Renal cortical epithelial cell (primary cell): ENCODE results near the gene KLC3. TPM values are rescaled to one million over a fixed set of nuclear protein-coding genes. Genes with fewer than 3 reads are reported as not detected.
"Not testable (repeated sequence)": the region's sequence is repeated elsewhere in the genome, so short reads cannot be mapped to it uniquely, and the experiment has no call there.

Experiments used
- DNase-seq: peaks from one replicate; pipeline ENCODE4 v3.0.0-alpha.2; 2011; ENCODE audit warnings: low read depth
- total RNA-seq: library from RNA; depleted of rRNA; stranded (reverse); fragments of >200 nt; gene quantifications from 2 replicates; pipeline ENCODE4 v1.2.3, GENCODE V29; 2014

The KLC3 gene
- 1.3 and 13.2 TPM in 2 replicates for total RNA-seq

GRCh38 chr19:45340232-45340898, at the start of gene KLC3:
Gene KLC3, plus strand, starts transcription at chr19:45340750. Its CDS starts 4,792 bp downstream, at chr19:45345542.
- no peak for DNase-seq

GRCh38 chr19:45291834-45292233, 48.7 kb upstream of the KLC3 start:
- no peak for DNase-seq

GRCh38 chr19:45293682-45294081, 46.9 kb upstream of the KLC3 start:
- DNase-seq: no peak

DNA sequence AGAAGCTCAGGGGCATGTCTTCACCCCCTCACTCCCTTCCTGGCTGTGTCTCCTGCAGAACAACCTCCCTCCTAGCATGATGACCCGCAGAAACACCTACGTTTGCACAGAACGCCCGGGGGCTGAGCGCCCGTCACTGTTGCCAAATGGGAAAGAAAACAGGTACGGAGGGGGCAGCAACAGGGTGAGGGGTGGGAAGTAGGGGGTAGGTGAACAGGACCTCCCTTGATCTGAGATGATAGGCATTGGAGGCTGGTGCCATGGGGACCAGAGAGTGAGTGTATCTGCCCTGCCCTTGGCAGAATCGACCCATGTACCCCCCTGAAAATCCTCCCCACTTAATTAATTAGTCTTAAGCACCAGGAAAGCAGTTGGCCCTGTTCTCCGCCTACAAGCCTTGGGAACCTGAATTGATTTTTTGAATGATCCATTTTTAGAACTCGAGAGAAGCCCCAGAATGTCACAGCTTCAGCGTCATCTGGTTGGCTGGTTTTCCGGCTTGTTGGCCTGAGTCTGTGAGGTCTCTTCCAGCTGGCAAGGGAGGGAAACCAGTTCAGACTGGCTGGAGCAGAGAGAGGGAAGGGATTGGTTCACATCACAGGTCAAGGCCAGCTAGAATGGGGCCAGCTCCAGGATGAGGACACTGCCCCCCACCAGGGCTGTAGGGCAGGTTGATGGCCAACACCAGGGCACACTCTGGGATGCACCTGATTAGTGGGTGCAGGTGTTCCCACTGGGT, 46.1 kb upstream of the KLC3 start:
- no peak for DNase-seq

- no peak for DNase-seq
Observed at GRCh38 chr19:45295873-45296272, 44.7 kb upstream of the KLC3 start.

- DNase-seq: no peak
Observed at GRCh38 chr19:45296355-45296754, 44.2 kb upstream of the KLC3 start.

DNA sequence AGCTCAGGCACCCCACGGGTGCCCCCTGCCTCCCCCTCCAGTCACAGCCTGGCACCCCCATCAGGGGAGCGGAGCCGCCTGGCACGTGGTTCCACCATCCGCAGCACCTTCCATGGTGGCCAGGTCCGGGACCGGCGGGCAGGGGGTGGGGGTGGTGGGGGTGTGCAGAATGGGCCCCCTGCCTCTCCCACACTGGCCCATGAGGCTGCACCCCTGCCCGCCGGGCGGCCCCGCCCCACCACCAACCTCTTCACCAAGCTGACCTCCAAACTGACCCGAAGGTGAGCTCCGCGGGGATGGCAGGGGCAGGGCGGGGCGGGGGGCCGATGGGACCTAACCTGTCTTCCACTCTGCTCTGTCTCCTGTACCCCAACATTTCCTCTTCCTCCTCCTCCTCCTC, 42.9 kb upstream of the KLC3 start:
- no peak for DNase-seq

DNA sequence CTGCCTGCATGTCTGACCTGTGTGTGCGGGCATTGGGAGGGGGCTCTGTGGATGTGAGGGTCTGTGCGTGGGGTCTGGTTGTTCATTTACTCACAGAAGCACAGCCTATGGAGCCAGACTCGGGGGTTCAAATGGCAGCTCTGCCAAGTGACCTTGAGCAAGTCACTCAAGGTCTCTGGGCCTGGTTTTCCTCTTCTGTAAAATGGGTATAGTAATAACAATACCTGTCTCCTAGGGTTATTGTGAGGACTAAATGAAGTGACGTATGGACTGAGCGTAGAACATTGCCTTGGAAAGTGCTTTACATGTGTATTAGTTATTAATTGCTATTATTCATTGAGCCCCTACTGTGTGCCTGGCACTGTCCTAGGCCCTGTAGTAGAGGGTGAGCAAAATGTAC, 42.3 kb upstream of the KLC3 start:
- no peak for DNase-seq

- no peak for DNase-seq
Observed at GRCh38 chr19:45299719-45300118, 40.8 kb upstream of the KLC3 start.

- no peak for DNase-seq
Observed at GRCh38 chr19:45302416-45302815, 38.1 kb upstream of the KLC3 start.

DNA sequence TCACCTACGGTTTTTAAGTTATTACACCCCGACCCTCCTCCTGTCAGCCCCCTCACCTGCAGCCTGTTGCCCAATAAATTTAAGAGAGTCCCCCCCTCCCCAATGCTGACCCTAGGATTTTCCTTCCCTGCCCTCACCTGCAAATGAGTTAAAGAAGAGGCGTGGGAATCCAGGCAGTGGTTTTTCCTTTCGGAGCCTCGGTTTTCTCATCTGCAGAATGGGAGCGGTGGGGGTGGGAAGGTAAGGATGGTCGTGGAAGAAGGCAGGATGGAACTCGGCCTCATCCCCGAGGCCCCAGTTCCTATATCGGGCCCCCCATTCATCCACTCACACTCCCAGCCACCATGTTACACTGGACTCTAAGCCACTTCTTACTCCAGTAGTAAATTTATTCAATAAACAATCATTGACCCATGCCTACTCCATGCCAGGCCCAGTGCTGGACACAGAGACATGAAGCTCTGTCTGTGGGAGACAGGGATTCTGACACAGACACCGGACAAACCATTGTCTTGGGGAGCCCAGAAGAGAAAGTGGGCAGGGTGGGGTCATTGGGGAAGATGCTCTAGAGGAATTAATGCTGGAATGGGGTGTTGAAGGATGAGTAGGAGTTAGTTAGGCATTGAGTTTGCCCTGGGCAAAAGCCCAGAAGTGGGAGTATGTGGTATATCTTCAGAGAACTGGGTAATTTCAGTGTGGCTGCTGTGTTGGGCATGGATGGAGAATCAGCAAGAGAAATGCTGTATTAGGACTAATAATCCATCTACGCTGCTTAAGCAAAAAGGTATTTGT, 37.1 kb upstream of the KLC3 start:
- DNase-seq: no peak

DNA sequence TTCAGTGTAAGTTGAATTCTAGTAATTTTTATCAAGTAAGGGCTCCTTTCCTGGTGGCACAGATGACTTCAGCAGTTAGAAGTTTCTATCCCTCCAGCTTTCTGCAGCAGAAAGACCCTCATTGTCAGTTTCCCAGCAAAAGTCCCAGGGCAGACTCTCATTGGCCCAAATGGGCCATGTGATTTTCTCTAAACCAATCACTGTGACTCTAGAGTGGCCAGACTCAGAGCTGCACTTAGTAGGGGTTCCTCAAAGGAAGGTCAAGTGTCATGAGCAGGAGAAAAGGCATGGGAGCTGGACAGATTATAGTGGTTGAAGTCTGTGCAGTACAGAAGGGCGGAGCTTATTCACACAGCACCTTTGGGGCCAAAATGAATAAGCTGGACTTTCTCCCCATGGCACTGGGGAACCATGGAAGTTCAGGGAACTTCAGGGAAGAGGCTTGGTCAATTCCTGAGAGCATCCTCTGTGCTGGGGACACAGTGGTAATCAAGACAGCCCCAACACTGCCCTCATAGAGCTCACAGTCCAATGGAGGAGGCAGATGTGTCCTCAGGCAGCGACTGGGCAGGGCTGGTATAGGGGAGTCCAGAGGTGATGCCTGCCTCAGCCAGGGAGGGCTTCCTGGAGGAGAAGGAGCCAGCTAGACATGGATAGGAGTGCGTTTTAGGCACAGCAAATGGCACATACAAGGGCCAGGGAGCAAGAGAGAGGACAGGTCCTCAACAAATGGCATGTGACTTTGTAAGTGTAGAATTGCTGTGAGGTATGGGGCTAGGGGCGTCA, 36.2 kb upstream of the KLC3 start:
- no peak for DNase-seq

DNA sequence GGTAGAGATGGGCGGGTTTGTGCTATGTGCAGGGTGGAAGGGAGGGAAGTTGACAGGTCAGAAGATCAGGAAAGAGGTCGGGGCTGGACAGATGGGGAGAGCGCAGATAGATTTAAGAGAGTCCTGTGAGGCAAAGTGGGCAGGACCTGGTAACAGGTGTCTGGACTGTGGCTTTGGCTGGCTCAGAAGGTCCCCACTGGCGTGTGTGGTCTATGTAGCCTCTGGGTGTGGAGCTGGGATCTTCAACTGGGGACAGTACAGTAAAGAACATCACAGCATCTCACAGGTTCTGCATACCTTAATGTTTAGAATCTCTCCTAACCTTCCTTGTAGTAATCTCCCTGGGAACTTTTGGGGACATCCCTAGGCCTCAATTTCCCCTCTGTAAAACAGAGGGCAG, 35.5 kb upstream of the KLC3 start:
- no peak for DNase-seq

GRCh38 chr19:45305421-45305820, 35.1 kb upstream of the KLC3 start:
- DNase-seq: no peak

- no peak for DNase-seq
Observed at GRCh38 chr19:45306040-45306439, 34.5 kb upstream of the KLC3 start.

DNA sequence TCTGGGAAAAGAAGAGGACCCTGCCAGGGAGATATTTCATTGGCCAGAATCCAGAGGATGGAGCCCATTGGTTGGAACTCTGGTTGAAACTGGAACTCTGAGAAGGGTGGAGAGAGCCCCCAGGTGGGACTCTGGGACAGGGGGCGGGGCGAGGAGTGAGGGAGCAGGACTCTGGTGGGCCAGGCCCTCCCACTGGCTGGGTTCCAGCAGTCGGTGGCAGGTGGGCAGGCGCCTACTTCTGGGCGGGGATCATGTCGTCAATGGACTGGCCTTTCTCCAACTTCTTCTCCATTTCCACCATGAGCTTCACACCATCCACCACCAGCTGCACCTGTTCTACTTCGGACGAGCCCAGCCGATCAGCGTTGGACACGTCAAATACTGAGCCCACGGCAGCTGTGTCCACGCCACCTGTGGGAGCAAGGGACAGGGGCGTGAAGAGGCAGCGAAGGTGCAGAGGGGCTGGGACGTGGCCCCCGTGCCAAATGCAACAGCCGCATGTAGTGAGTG, 34.0 kb upstream of the KLC3 start:
- no peak for DNase-seq

DNA sequence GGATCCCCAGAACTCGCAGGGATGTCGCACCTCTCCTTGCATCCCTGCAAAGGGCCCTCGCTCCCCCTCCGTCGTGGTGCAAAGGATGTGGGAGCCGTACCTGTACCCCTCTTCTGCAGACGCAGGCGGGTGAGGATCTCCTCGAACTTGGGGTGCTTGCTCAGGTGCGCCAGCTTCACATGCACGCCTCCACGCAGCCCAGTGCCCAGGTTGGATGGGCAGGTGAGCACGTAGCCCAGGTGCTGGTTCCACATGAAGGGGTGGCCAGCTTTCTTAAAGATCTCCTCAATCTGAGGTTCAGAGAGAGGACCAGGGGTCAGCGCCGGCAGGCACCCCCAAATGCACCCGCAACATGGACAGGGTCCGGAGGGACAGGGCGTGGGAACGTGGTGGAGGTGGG, 33.2 kb upstream of the KLC3 start:
- no peak for DNase-seq

GRCh38 chr19:45309322-45309721, 31.2 kb upstream of the KLC3 start:
- DNase-seq: not testable (repeated sequence)

- no peak for DNase-seq
Observed at GRCh38 chr19:45311621-45312020, 28.9 kb upstream of the KLC3 start.

- DNase-seq: not testable (repeated sequence)
Observed at GRCh38 chr19:45312285-45312684, 28.3 kb upstream of the KLC3 start.

- no peak for DNase-seq
Observed at GRCh38 chr19:45314708-45315245, 25.8 kb upstream of the KLC3 start.
